ENCODE results near the gene TBX6. TPM values are rescaled to one million over a fixed set of nuclear protein-coding genes. Genes with fewer than 3 reads are reported as not detected.
"Not testable (repeated sequence)": the region's sequence is repeated elsewhere in the genome, so short reads cannot be mapped to it uniquely, and the experiment has no call there.

TBX6 gene
- total RNA-seq, 1 donor from 2014 or later, result 1.3 TPM

DNA sequence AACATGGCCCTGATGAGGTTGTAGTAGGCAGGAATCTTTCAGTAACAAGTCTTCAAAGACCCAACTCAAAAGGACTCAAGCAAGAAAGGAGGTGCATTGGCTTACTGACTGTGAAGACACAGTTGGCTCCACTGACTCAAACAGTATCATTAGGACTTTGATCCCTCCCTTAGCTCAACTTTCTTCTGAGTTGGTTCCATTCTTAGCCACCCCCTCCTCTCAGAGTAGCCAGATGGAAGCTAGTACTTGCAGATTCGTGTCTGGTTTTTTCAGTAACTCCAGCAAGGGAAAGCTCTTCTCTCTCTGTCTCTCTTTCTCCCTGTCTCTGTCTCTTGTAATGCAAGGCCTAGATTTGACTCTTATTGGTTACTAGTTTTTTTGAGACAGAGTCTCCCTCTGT is 36.3 kb upstream of the TBX6 start:
- no peak for DNase-seq (ENCODE audit: low read depth)
- no peak overlapping the region for H3K4me3 ChIP-seq (ENCODE audit: low read depth, low read length)
- TF ChIP-seq, protein P1, sequence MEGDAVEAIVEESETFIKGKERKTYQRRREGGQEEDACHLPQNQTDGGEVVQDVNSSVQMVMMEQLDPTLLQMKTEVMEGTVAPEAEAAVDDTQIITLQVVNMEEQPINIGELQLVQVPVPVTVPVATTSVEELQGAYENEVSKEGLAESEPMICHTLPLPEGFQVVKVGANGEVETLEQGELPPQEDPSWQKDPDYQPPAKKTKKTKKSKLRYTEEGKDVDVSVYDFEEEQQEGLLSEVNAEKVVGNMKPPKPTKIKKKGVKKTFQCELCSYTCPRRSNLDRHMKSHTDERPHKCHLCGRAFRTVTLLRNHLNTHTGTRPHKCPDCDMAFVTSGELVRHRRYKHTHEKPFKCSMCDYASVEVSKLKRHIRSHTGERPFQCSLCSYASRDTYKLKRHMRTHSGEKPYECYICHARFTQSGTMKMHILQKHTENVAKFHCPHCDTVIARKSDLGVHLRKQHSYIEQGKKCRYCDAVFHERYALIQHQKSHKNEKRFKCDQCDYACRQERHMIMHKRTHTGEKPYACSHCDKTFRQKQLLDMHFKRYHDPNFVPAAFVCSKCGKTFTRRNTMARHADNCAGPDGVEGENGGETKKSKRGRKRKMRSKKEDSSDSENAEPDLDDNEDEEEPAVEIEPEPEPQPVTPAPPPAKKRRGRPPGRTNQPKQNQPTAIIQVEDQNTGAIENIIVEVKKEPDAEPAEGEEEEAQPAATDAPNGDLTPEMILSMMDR (conservative IDR thresholded peaks at IDR 0.05; ENCODE audit: low read depth, low read length), result no peak

DNA sequence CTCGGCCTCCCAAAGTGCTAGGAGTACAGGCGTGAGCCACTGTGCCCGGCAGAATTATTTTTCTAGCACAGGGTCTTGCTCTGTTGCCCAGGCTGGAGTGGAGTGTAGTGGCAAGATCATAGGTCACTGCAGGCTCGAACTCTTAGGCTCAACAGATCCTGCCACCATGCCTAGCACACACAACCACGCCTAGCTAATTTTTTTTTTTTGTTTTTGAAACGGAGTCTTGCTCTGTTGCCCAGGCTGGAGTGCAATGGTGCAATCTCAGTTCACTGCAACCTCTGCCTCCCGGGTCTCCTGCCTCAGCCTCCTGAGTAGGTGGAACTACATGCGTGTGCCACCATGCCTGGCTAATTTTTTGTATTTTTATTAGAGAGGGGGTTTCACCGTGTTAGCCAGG is 34.0 kb upstream of the TBX6 start:
- not testable (repeated sequence) for H3K4me3 ChIP-seq (ENCODE audit: low read depth, low read length); DNase-seq (ENCODE audit: low read depth)

- TF ChIP-seq, protein P1 (conservative IDR thresholded peaks at IDR 0.05; ENCODE audit: low read depth, low read length), result no peak
- DNase-seq (ENCODE audit: low read depth), result no peak
- no peak overlapping the region for H3K4me3 ChIP-seq (ENCODE audit: low read depth, low read length)
These were observed 33.3 kb upstream of the TBX6 start for GRCh38 chr16:30124985-30125379.

DNA sequence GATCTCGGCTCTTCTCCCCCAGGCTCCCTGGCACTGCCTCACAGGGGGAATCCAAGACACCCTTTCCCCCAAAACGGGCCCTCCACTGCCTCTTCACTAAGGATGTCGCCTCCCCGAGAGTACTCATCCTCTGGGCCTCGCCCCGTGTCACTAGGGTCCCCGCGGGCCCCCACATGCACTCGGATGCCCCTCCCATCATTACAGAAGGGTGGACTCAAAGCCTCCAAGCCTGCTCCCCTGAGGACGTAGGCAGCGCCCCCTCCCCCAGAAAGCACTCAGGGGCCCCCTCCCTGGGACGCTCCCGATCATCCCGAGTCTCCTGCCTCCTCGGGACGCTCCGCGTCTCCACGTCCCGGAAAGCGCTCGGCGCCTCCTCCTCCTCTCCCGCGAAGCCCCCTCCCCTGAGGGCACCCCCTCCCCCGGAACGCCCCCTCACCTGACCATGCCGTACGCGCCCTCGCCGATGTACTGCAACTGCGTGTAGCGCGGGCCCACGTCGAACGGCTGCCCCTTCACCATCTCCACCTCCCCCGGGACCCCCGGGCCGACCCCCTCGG is 31.0 kb upstream of the TBX6 start:
- no peak for DNase-seq (ENCODE audit: low read depth)
- peak overlapping the region; percentile 86 for H3K4me3 ChIP-seq (ENCODE audit: low read depth, low read length)
- TF ChIP-seq, protein P1 (conservative IDR thresholded peaks at IDR 0.05; ENCODE audit: low read depth, low read length), result no peak

- H3K4me3 ChIP-seq (ENCODE audit: low read depth, low read length), result peak overlapping the region; percentile 86
- TF ChIP-seq, protein P1 (conservative IDR thresholded peaks at IDR 0.05; ENCODE audit: low read depth, low read length), result no peak
These were observed 30.2 kb upstream of the TBX6 start for GRCh38 chr16:30121741-30122571.

GRCh38 chr16:30120340-30121105 is 28.8 kb upstream of the TBX6 start:
- TF ChIP-seq, protein P1 (conservative IDR thresholded peaks at IDR 0.05; ENCODE audit: low read depth, low read length), result no peak
- no peak overlapping the region for H3K4me3 ChIP-seq (ENCODE audit: low read depth, low read length)
- no peak for DNase-seq (ENCODE audit: low read depth)

More at GRCh38 chr16:30121741-30122571, 30.2 kb upstream of the TBX6 start:
- DNase-seq (ENCODE audit: low read depth), result no peak

DNA sequence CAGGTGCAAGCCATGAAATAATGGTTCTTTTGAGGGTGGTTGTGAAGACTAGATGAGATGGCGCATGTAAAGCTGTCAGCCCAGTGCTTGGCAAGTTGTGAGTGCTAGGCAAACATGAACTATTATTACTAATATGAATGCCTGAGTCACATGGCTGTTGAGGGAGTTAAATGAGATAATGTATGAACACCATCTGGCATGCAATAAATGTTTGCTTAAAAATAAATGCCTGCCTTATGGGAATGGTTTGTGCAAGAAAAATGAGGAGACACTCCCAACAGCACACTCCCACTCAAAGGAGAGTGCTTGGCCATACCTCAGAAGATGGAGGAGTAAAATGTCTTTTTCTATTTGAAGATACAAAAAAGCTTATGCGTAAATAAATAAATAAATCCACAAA is 27.7 kb upstream of the TBX6 start:
- no peak overlapping the region for H3K4me3 ChIP-seq (ENCODE audit: low read depth, low read length)
- TF ChIP-seq, protein P1 (conservative IDR thresholded peaks at IDR 0.05; ENCODE audit: low read depth, low read length), result no peak
- DNase-seq (ENCODE audit: low read depth), result no peak

Data from epithelial cell of proximal tubule (primary cell).